Endothelial cell of umbilical vein (primary cell): Measurements from ENCODE around the gene SPSB1. TPM values are rescaled to one million over a fixed set of nuclear protein-coding genes. Genes with fewer than 3 reads are reported as not detected.

Experiments used
- BruUV-seq: library from RNA; stranded (reverse); fragments of 400-500 nt; replicated peaks from 2 replicates; lab custom pipeline; 2021; lab: Mats Ljungman, UMichigan
- CTCF ChIA-PET: fragments of 300-600, 350-600 bp; sonication (Branson Sonifier 250); formaldehyde crosslinking; loops from one replicate; lab custom pipeline; 2021; ENCODE audit warnings: antibody characterized with exemption, inconsistent platforms; lab: Charles Lee
- POLR2A ChIA-PET: fragments of 300-600, 350-600 bp; sonication (Branson Sonifier 250); formaldehyde crosslinking; loops from one replicate; lab custom pipeline; 2021; ENCODE audit warnings: antibody characterized with exemption, inconsistent platforms; lab: Charles Lee
- DNase-seq: peaks from one replicate; pipeline ENCODE4 v3.0.0-alpha.2; 2011; ENCODE audit warnings: low read depth, low spot score
- FAIRE-seq: peaks from 2 replicates; lab custom pipeline; 2011; peaks lifted over from hg19 to GRCh38; lab: Jason Lieb, UNC
- H2AFZ ChIP-seq: 2 replicates; pipeline ENCODE4 v1.6.0; 2012; ENCODE audit warnings: low read depth, low read length, control low read depth, inconsistent platforms
- H3K27ac ChIP-seq: 2 replicates; pipeline ENCODE4 v1.5.1; 2011; ENCODE audit warnings: low read depth, mild to moderate bottlenecking, control low read depth, low read length, moderate library complexity; ENCODE audit not compliant: insufficient read depth
- H3K27me3 ChIP-seq, 2 experiments: 2 replicates each; pipeline versions ENCODE4 v1.6.0 to v1.6.1; 2011; ENCODE audit warnings: low read length in 2 of 2, mixed read lengths in 1 of 2; ENCODE audit not compliant: control insufficient read depth in 2 of 2, insufficient read depth in 2 of 2
- H3K36me3 ChIP-seq, 2 experiments: 2 replicates in 1 of 2; 3 replicates in 1 of 2; pipeline ENCODE4 v1.5.1; 2011; ENCODE audit warnings: low read length in 2 of 2, mild to moderate bottlenecking in 1 of 2, moderate library complexity in 1 of 2; ENCODE audit not compliant: control insufficient read depth in 2 of 2, insufficient read depth in 2 of 2; ENCODE audit errors: extremely low read depth in 1 of 2
- H3K4me1 ChIP-seq: 3 replicates; pipeline ENCODE4 v1.5.1; 2011; ENCODE audit warnings: mild to moderate bottlenecking, low read length; ENCODE audit not compliant: control insufficient read depth, insufficient read depth; ENCODE audit errors: extremely low read depth
- H3K4me2 ChIP-seq: 2 replicates; pipeline ENCODE4 v1.6.1; 2011; ENCODE audit warnings: low read length, control low read depth, mixed read lengths; ENCODE audit not compliant: insufficient read depth
- H3K4me3 ChIP-seq, 3 experiments: fragments of 200-600 bp in 1 of 3; sonication (generic), shearing (Covaris generic) in 1 of 3; replicated peaks in 1 of 3; 2 replicates each; pipeline ENCODE4 v1.5.1; 2011 to 2016; ENCODE audit warnings: control low read depth in 3 of 3, low read length in 3 of 3, mild to moderate bottlenecking in 2 of 3, inconsistent platforms in 1 of 3, low read depth in 1 of 3, moderate library complexity in 1 of 3; ENCODE audit not compliant: insufficient read depth in 1 of 3
- H3K79me2 ChIP-seq: 2 replicates; pipeline ENCODE4 v1.6.0; 2012; ENCODE audit warnings: low read length, inconsistent platforms; ENCODE audit not compliant: control insufficient read depth, insufficient read depth
- H3K9ac ChIP-seq: replicated peaks from 2 replicates; pipeline ENCODE3; 2011; ENCODE audit warnings: low read length, control low read depth; ENCODE audit not compliant: insufficient read depth; ENCODE audit errors: extremely low read depth
- H3K9me1 ChIP-seq: replicated peaks from 3 replicates; pipeline ENCODE4 v1.6.0; 2011; ENCODE audit warnings: mild to moderate bottlenecking, low read length; ENCODE audit not compliant: control insufficient read depth, insufficient read depth; ENCODE audit errors: extremely low read depth
- H3K9me3 ChIP-seq: replicated peaks from 2 replicates; pipeline ENCODE4 v1.5.1; 2012; ENCODE audit warnings: low read length, inconsistent platforms; ENCODE audit not compliant: control insufficient read depth, insufficient read depth
- H4K20me1 ChIP-seq: replicated peaks from 2 replicates; pipeline ENCODE3; 2011; ENCODE audit warnings: mild to moderate bottlenecking, low read length; ENCODE audit not compliant: control insufficient read depth, insufficient read depth; ENCODE audit errors: extremely low read depth
- CTCF ChIP-seq, 2 donors: IDR thresholded peaks; 1 replicate in 1 of 2; 2 replicates in 1 of 2; pipeline ENCODE4 v1.5.1; 2011; ENCODE audit warnings: low read length in 2 of 2, mild to moderate bottlenecking in 2 of 2, moderate library complexity in 2 of 2, control low read depth in 1 of 2, inconsistent platforms in 1 of 2, low read depth in 1 of 2; ENCODE audit not compliant: insufficient read depth in 1 of 2; ENCODE audit errors: extremely low read depth in 1 of 2
- EZH2 ChIP-seq: IDR thresholded peaks from 2 replicates; pipeline ENCODE4 v1.6.1; 2012; ENCODE audit warnings: borderline replicate concordance, low read depth, mild to moderate bottlenecking, moderate library complexity, low read length, inconsistent platforms; ENCODE audit not compliant: severe bottlenecking
- FOS ChIP-seq: IDR thresholded peaks from 2 replicates; pipeline ENCODE4 v1.6.1; 2011; ENCODE audit warnings: mild to moderate bottlenecking, low read length, moderate library complexity, borderline replicate concordance; ENCODE audit not compliant: insufficient read depth
- GATA2 ChIP-seq: IDR thresholded peaks from 2 replicates; pipeline ENCODE4 v1.7.0; 2011; ENCODE audit warnings: low read depth, mild to moderate bottlenecking, moderate library complexity, mixed read lengths, low read length; ENCODE audit not compliant: insufficient read length, insufficient read depth
- JUN ChIP-seq: IDR thresholded peaks from 2 replicates; pipeline ENCODE4 v1.6.1; 2011; ENCODE audit warnings: borderline replicate concordance, low read depth; ENCODE audit not compliant: insufficient read length, insufficient read depth
- MAX ChIP-seq: IDR thresholded peaks from 2 replicates; pipeline ENCODE4 v1.6.1; 2011; ENCODE audit not compliant: insufficient read depth, insufficient read length
- MYC ChIP-seq: IDR thresholded peaks from one replicate; pipeline ENCODE4 v1.6.1; 2011; ENCODE audit warnings: mild to moderate bottlenecking, low read depth, low read length
- POLR2A ChIP-seq: IDR thresholded peaks from 2 replicates; pipeline ENCODE4 v1.6.1; 2012; ENCODE audit warnings: low read depth, mild to moderate bottlenecking, control low read depth, low read length
- POLR2AphosphoS5 ChIP-seq: IDR thresholded peaks from 2 replicates; pipeline ENCODE4 v1.6.1; 2012; ENCODE audit warnings: low read depth, mild to moderate bottlenecking, control low read depth, low read length, moderate library complexity; ENCODE audit not compliant: insufficient read depth
- dilution Hi-C: fragments of 300-500 bp; cut with MboI; formaldehyde crosslinking; loops from one replicate; pipeline ENCODE4 v1.15.0; 2019; ENCODE audit warnings: low sequenced_read_pairs; ENCODE audit not compliant: extremely low pct_ligation_motif_present
- intact Hi-C: fragments of 100-400 bp; cut with micrococcal nuclease; formaldehyde crosslinking; loops from one replicate; pipeline ENCODE4 v1.10.0; 2022
- polyA plus RNA-seq, 4 experiments: library from polyadenylated mRNA; depleted of rRNA in 3 of 4; stranded (reverse) in 3 of 4; unstranded in 1 of 4; fragments of >200 nt; gene quantifications; 2 replicates each; pipeline versions ENCODE4 v1.2.1 to v1.2.3, GENCODE V29; 2011 to 2012; ENCODE audit warnings: missing spikeins in 1 of 4
- total RNA-seq: library from RNA; stranded (reverse); gene quantifications from 2 replicates; pipeline ENCODE4 v1.2.3, GENCODE V29; 2021

Gene SPSB1
- total and polyA plus RNA-seq, 2 donors (not counting 3 experiments of a cell fraction or from before 2014, with no cell fraction given), result 41.9 to 61.2 TPM

GRCh38 chr1:9320520-9321479 lies 28.1 kb downstream of the SPSB1 start:
- no peak for TF ChIP-seq FOS
- no peak for TF ChIP-seq EZH2
- TF ChIP-seq MAX, result no peak
- BruUV-seq, result no TSS peak
- ChIA-PET POLR2A (interaction anchor here (0.6 kb wide), 1 partner anchor 62 kb away, joined by 9 read pairs; no protein-coding TSS in a partner anchor), CTCF (interaction anchor here (0.6 to 2.1 kb wide), 4 partner anchors 31 to 135 kb away, joined by 3 to 8 read pairs (median 5); no protein-coding TSS in a partner anchor)
- intact Hi-C loops, result no loop called here
- DNase-seq, result no peak
- no peaks in the 10 kb centered on the region for H3K27me3 ChIP-seq
- no peak overlapping the region for H3K9ac ChIP-seq
- H3K4me2 ChIP-seq, result no peak overlapping the region
- H3K9me3 ChIP-seq, result no peaks in the 10 kb centered on the region
- peaks cover 0 to 19% of the 10 kb centered on the region in 2 experiments for H3K36me3 ChIP-seq
- peaks cover 95% of the 10 kb centered on the region for H3K79me2 ChIP-seq
- dilution Hi-C loops, result no loop called here
- H3K4me1 ChIP-seq, result peaks cover 18% of the 10 kb centered on the region
- H3K4me3 ChIP-seq, result no peak overlapping the region
- FAIRE-seq, result no peak
- no peak overlapping the region for H2AFZ ChIP-seq
- peaks cover 5% of the 10 kb centered on the region for H4K20me1 ChIP-seq
- no peaks in the 10 kb centered on the region for H3K9me1 ChIP-seq
- H3K27ac ChIP-seq, result no peak overlapping the region

GRCh38 chr1:9321480-9321849 lies 28.8 kb downstream of the SPSB1 start:
- no peak overlapping the region for H3K27ac ChIP-seq
- no peak overlapping the region for H3K4me2 ChIP-seq
- BruUV-seq, result no TSS peak
- dilution Hi-C loops, result no loop called here
- no peaks in the 10 kb centered on the region for H3K9me3 ChIP-seq
- H3K79me2 ChIP-seq, result peaks cover 95% of the 10 kb centered on the region
- H3K4me3 ChIP-seq, result no peak overlapping the region
- peaks cover 0 to 23% of the 10 kb centered on the region in 2 experiments for H3K36me3 ChIP-seq
- no peak overlapping the region for H3K9ac ChIP-seq
- no peaks in the 10 kb centered on the region for H3K9me1 ChIP-seq
- DNase-seq, result no peak
- no peak for FAIRE-seq
- H3K27me3 ChIP-seq, result no peaks in the 10 kb centered on the region
- H2AFZ ChIP-seq, result no peak overlapping the region
- CTCF ChIA-PET, result interaction anchor here (0.6 to 2.1 kb wide), 4 partner anchors 32 to 134 kb away, joined by 3 to 8 read pairs (median 5); no protein-coding TSS in a partner anchor
- intact Hi-C loops, result no loop called here
- H3K4me1 ChIP-seq, result peaks cover 18% of the 10 kb centered on the region
- TF ChIP-seq MYC, result no peak
- TF ChIP-seq MAX, result no peak
- TF ChIP-seq EZH2, result no peak
- TF ChIP-seq GATA2, result no peak
- no peak for TF ChIP-seq POLR2A
- no peak for TF ChIP-seq FOS
- no peak for TF ChIP-seq JUN
- no peak for TF ChIP-seq POLR2AphosphoS5
- no peak for TF ChIP-seq CTCF (IDR thresholded peaks at IDR 0.05; ENCODE audit: extremely low read depth in 1 of 2, insufficient read depth in 1 of 2, low read depth in 1 of 2, low read length in 2 of 2)
- peaks cover 5% of the 10 kb centered on the region for H4K20me1 ChIP-seq
- POLR2A ChIA-PET, result interaction anchor here (0.6 kb wide), 1 partner anchor 62 kb away, joined by 9 read pairs; no protein-coding TSS in a partner anchor
